Breast epithelium (tissue), 4 donors: ENCODE measurements around the gene FMNL2. TPM values are rescaled to one million over a fixed set of nuclear protein-coding genes. Genes with fewer than 3 reads are reported as not detected.

Source experiments
- DNase-seq, 2 donors: peaks; one replicate each; pipeline ENCODE4 v3.0.0-alpha.2; 2019; ENCODE audit warnings: low spot score in 2 of 2
- H3K27ac ChIP-seq, 2 donors: fragments of 200-600 bp; sonication (generic) in 1 of 2; one replicate each; pipeline ENCODE4 v1.5.1; 2016 to 2019; ENCODE audit warnings: mild to moderate bottlenecking in 1 of 2
- H3K27me3 ChIP-seq, 2 donors: fragments of 200-600 bp; sonication (generic) in 1 of 2; one replicate each; pipeline versions ENCODE4 v1.5.1 to v1.6.0; 2017 to 2019; ENCODE audit warnings: control low read depth in 1 of 2, mild to moderate bottlenecking in 1 of 2
- H3K36me3 ChIP-seq: fragments of 200-600 bp; one replicate; pipeline ENCODE4 v1.5.1; 2019
- H3K4me1 ChIP-seq, 2 donors: fragments of 200-600 bp; sonication (generic); one replicate each; pipeline ENCODE4 v1.5.1; 2016 to 2019; ENCODE audit warnings: control low read depth in 1 of 2
- H3K4me3 ChIP-seq, 3 donors: fragments of 200-600 bp; sonication (generic); 1 replicate in 2 of 3; 2 replicates in 1 of 3; pipeline ENCODE4 v1.5.1; 2016 to 2019; ENCODE audit warnings: mild to moderate bottlenecking in 3 of 3, moderate library complexity in 2 of 3
- H3K9me3 ChIP-seq, 2 donors: fragments of 200-600 bp; sonication (generic) in 1 of 2; one replicate each; pipeline ENCODE4 v1.5.1; 2016 to 2019; ENCODE audit warnings: control low read depth in 1 of 2
- CTCF ChIP-seq, 3 donors: fragments of 450-650 bp; IDR thresholded peaks; one replicate each; pipeline ENCODE4 v1.5.1; 2016 to 2017; ENCODE audit warnings: antibody characterized with exemption in 3 of 3, mild to moderate bottlenecking in 3 of 3, moderate library complexity in 3 of 3
- POLR2A ChIP-seq: fragments of 450-650 bp; IDR thresholded peaks from one replicate; pipeline ENCODE4 v1.6.1; 2016; ENCODE audit warnings: antibody characterized with exemption, mild to moderate bottlenecking, moderate library complexity
- POLR2AphosphoS5 ChIP-seq, 3 donors: sonication (generic); formaldehyde crosslinking; IDR thresholded peaks; one replicate each; pipeline ENCODE4 v1.6.1; 2017; ENCODE audit warnings: antibody characterized with exemption in 3 of 3
- intact Hi-C: fragments of 100-400 bp; cut with DNase I; formaldehyde crosslinking; loops from one replicate; pipeline ENCODE4 v1.15.1; 2023; ENCODE audit warnings: low total_unique reads
- total RNA-seq, 3 donors: library from RNA; depleted of rRNA; stranded (reverse); fragments of >200 nt; gene quantifications; one replicate each; pipeline ENCODE4 v1.1.0, GENCODE V29; 2016

The FMNL2 gene
- total RNA-seq, 3 donors from 2014 or later = 36.1 to 78.1 (median 40.0) TPM

GRCh38 chr2:152402780-152403759 is 68.1 kb downstream of the FMNL2 start:
- peak overlapping the region in 1 of 2 donors; percentile 40 for H3K27ac ChIP-seq
- no peak for DNase-seq
- no peaks in the 10 kb centered on the region for H3K36me3 ChIP-seq
- H3K9me3 ChIP-seq = no peaks in the 10 kb centered on the region
- intact Hi-C loops = no loop called here
- no peaks in the 10 kb centered on the region for H3K27me3 ChIP-seq
- H3K4me3 ChIP-seq = no peak overlapping the region
- TF ChIP-seq POLR2AphosphoS5 (IDR thresholded peaks at IDR 0.05) (no peak), CTCF (IDR thresholded peaks at IDR 0.05) (no peak), POLR2A (no peak)
- H3K4me1 ChIP-seq = peaks cover 0 to 6% of the 10 kb centered on the region in 2 donors

- Histone ChIP-seq H3K27me3 (no peaks in the 10 kb centered on the region), H3K4me1 (peaks cover 0 to 6% of the 10 kb centered on the region in 2 donors), H3K9me3 (no peaks in the 10 kb centered on the region), H3K36me3 (no peaks in the 10 kb centered on the region), H3K4me3 (no peak overlapping the region), H3K27ac (peak overlapping the region; percentile 31 to 36)
- intact Hi-C loops = no loop called here
- no peak for DNase-seq
- TF ChIP-seq CTCF (IDR thresholded peaks at IDR 0.05) = no peak
- no peak for TF ChIP-seq POLR2A
- TF ChIP-seq POLR2AphosphoS5 (IDR thresholded peaks at IDR 0.05) = no peak
Measured at GRCh38 chr2:152405206-152406118, 70.5 kb downstream of the FMNL2 start.

GRCh38 chr2:152406119-152406835 is 71.3 kb downstream of the FMNL2 start:
- intact Hi-C loops = no loop called here
- Histone ChIP-seq H3K27me3 (no peaks in the 10 kb centered on the region), H3K4me1 (peaks cover 0 to 10% of the 10 kb centered on the region in 2 donors), H3K27ac (peak overlapping the region in 1 of 2 donors; percentile 36), H3K9me3 (no peaks in the 10 kb centered on the region), H3K4me3 (no peak overlapping the region), H3K36me3 (no peaks in the 10 kb centered on the region)
- TF ChIP-seq POLR2A = no peak
- no peak for TF ChIP-seq POLR2AphosphoS5 (IDR thresholded peaks at IDR 0.05)
- no peak for TF ChIP-seq CTCF (IDR thresholded peaks at IDR 0.05)
- DNase-seq = no peak

GRCh38 chr2:152406836-152407161 is 71.8 kb downstream of the FMNL2 start:
- intact Hi-C loops = no loop called here
- Histone ChIP-seq H3K27ac (peak overlapping the region in 1 of 2 donors; percentile 40), H3K9me3 (no peaks in the 10 kb centered on the region), H3K36me3 (no peaks in the 10 kb centered on the region), H3K4me3 (peak overlapping the region in 1 of 3 donors; percentile 51), H3K27me3 (no peaks in the 10 kb centered on the region), H3K4me1 (peaks cover 0 to 10% of the 10 kb centered on the region in 2 donors)
- DNase-seq = no peak
- TF ChIP-seq CTCF (IDR thresholded peaks at IDR 0.05) = no peak
- TF ChIP-seq POLR2A = no peak
- TF ChIP-seq POLR2AphosphoS5 (IDR thresholded peaks at IDR 0.05) = no peak
